ENCODE results near the gene EPB41L4A.

The EPB41L4A gene

GRCh38 chr5:112342389-112342788 is 76.7 kb downstream of the EPB41L4A start:
- no peaks in the 10 kb centered on the region for H3K27me3 ChIP-seq (ENCODE audit: insufficient read depth, low read depth)
- TF ChIP-seq, protein P1, sequence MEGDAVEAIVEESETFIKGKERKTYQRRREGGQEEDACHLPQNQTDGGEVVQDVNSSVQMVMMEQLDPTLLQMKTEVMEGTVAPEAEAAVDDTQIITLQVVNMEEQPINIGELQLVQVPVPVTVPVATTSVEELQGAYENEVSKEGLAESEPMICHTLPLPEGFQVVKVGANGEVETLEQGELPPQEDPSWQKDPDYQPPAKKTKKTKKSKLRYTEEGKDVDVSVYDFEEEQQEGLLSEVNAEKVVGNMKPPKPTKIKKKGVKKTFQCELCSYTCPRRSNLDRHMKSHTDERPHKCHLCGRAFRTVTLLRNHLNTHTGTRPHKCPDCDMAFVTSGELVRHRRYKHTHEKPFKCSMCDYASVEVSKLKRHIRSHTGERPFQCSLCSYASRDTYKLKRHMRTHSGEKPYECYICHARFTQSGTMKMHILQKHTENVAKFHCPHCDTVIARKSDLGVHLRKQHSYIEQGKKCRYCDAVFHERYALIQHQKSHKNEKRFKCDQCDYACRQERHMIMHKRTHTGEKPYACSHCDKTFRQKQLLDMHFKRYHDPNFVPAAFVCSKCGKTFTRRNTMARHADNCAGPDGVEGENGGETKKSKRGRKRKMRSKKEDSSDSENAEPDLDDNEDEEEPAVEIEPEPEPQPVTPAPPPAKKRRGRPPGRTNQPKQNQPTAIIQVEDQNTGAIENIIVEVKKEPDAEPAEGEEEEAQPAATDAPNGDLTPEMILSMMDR (conservative IDR thresholded peaks at IDR 0.05; ENCODE audit: low read depth, low read length): no peak

DNA sequence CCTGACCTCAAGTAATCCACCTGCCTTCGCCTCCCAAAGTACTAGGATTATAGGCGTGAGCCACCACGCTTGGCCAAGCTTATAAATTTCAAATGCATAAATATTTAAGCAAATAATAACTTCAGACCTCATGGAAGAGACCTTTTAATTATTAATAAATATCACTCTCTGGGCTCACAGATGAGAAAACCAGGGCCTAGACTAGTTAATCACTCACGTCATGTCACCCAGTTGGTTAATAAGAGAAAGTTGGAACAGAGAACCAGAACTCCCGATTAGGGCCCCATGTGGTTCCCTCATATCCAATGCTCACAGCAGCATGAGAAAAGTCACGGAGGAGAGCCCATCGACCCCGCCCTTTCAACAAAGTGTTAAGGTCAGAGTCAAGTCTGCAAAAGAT is 79.3 kb downstream of the EPB41L4A start:
- Histone ChIP-seq H2AFZ (ENCODE audit: low read depth) (no peak overlapping the region), H3K27me3 (ENCODE audit: insufficient read depth, low read depth) (no peaks in the 10 kb centered on the region), H4K20me1 (ENCODE audit: insufficient read depth) (no peaks in the 10 kb centered on the region), H3K4me1 (ENCODE audit: low read depth, poor library complexity, severe bottlenecking) (no peaks in the 10 kb centered on the region), H3K27ac (no peak overlapping the region), H3K9ac (no peak overlapping the region), H3K4me3 (IDR thresholded peaks at IDR 0.05; ENCODE audit: insufficient read depth, low read depth, low read length) (no peak overlapping the region), H3K79me2 (ENCODE audit: insufficient read depth, low read depth) (no peaks in the 10 kb centered on the region), H3K4me2 (no peak overlapping the region), H3K36me3 (ENCODE audit: insufficient read depth) (no peaks in the 10 kb centered on the region)
- TF ChIP-seq, protein P1 (conservative IDR thresholded peaks at IDR 0.05; ENCODE audit: low read depth, low read length): no peak

More at GRCh38 chr5:112342389-112342788, 76.7 kb downstream of the EPB41L4A start:
- H3K79me2 ChIP-seq (ENCODE audit: insufficient read depth, low read depth): no peaks in the 10 kb centered on the region
- no peak overlapping the region for H3K9ac ChIP-seq
- H3K4me2 ChIP-seq: no peak overlapping the region
- peaks cover 21% of the 10 kb centered on the region for H3K4me1 ChIP-seq (ENCODE audit: low read depth, poor library complexity, severe bottlenecking)
- no peak overlapping the region for H3K4me3 ChIP-seq (IDR thresholded peaks at IDR 0.05; ENCODE audit: insufficient read depth, low read depth, low read length)
- H4K20me1 ChIP-seq (ENCODE audit: insufficient read depth): no peaks in the 10 kb centered on the region
- no peaks in the 10 kb centered on the region for H3K36me3 ChIP-seq (ENCODE audit: insufficient read depth)
- no peak overlapping the region for H3K27ac ChIP-seq
- no peak overlapping the region for H2AFZ ChIP-seq (ENCODE audit: low read depth)

- no peak overlapping the region for H3K9ac ChIP-seq
- no peaks in the 10 kb centered on the region for H3K27me3 ChIP-seq (ENCODE audit: insufficient read depth, low read depth)
- no peak overlapping the region for H2AFZ ChIP-seq (ENCODE audit: low read depth)
- H3K36me3 ChIP-seq (ENCODE audit: insufficient read depth): no peaks in the 10 kb centered on the region
- no peak overlapping the region for H3K27ac ChIP-seq
- no peak overlapping the region for H3K4me3 ChIP-seq (IDR thresholded peaks at IDR 0.05; ENCODE audit: insufficient read depth, low read depth, low read length)
- H3K4me2 ChIP-seq: no peak overlapping the region
- no peaks in the 10 kb centered on the region for H3K79me2 ChIP-seq (ENCODE audit: insufficient read depth, low read depth)
- no peaks in the 10 kb centered on the region for H4K20me1 ChIP-seq (ENCODE audit: insufficient read depth)
- TF ChIP-seq, protein P1 (conservative IDR thresholded peaks at IDR 0.05; ENCODE audit: low read depth, low read length): no peak
- no peaks in the 10 kb centered on the region for H3K4me1 ChIP-seq (ENCODE audit: low read depth, poor library complexity, severe bottlenecking)
These were observed 80.3 kb downstream of the EPB41L4A start for GRCh38 chr5:112338681-112339337.

- Histone ChIP-seq H3K27me3 (ENCODE audit: insufficient read depth, low read depth) (no peaks in the 10 kb centered on the region), H3K4me3 (IDR thresholded peaks at IDR 0.05; ENCODE audit: insufficient read depth, low read depth, low read length) (no peak overlapping the region), H3K4me2 (no peak overlapping the region), H3K79me2 (ENCODE audit: insufficient read depth, low read depth) (no peaks in the 10 kb centered on the region), H2AFZ (ENCODE audit: low read depth) (no peak overlapping the region), H3K4me1 (ENCODE audit: low read depth, poor library complexity, severe bottlenecking) (no peaks in the 10 kb centered on the region), H3K36me3 (ENCODE audit: insufficient read depth) (no peaks in the 10 kb centered on the region), H3K9ac (no peak overlapping the region), H3K27ac (no peak overlapping the region), H4K20me1 (ENCODE audit: insufficient read depth) (no peaks in the 10 kb centered on the region)
- TF ChIP-seq, protein P1 (conservative IDR thresholded peaks at IDR 0.05; ENCODE audit: low read depth, low read length): no peak
These were observed 85.7 kb downstream of the EPB41L4A start for GRCh38 chr5:112333331-112333781.

All from KMS-11 (cell line).